ENCODE data around the gene SAMD4B. TPM values are rescaled to one million over a fixed set of nuclear protein-coding genes. Genes with fewer than 3 reads are reported as not detected.

Gene SAMD4B
- total RNA-seq, 2 donors from 2014 or later, result 59.6 to 63.6 TPM

DNA sequence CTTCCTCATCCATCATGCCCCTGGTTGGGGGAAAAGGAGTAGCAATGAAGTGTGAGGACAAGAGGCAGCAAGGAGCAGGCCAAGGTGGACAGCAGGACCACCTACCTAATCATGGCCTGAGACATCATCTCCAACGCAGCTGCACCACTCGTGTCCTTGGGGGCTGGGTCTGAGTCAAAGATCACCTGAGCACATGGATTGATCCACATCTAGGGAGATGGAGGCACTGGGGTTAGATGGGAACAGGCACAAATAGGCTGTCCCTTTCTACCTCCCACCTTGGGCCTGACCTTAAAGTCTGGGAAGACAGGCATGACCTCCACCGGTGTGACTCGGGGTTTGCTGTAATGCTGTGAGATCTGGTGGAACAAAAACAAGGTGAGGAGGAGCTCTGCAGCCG, 46.4 kb downstream of the SAMD4B start:
- H3K27me3 Mint-ChIP-seq (ENCODE audit: low read depth), result no peaks in the 10 kb centered on the region
- no peaks in the 10 kb centered on the region for H3K9me3 Mint-ChIP-seq
- ATAC-seq (replicated peaks in 1 of 2), result no peak
- peak overlapping the region in 1 of 2 donors; percentile 4 for H3K4me3 Mint-ChIP-seq
- no peak for DNase-seq
- peaks cover 40% of the 10 kb centered on the region for H3K4me1 Mint-ChIP-seq (ENCODE audit: low read depth)
- peak overlapping the region; percentile 43 for H3K27ac Mint-ChIP-seq
- H3K36me3 Mint-ChIP-seq (ENCODE audit: insufficient read depth in 2 of 2), result peaks cover 11 to 28% of the 10 kb centered on the region in 2 donors

DNA sequence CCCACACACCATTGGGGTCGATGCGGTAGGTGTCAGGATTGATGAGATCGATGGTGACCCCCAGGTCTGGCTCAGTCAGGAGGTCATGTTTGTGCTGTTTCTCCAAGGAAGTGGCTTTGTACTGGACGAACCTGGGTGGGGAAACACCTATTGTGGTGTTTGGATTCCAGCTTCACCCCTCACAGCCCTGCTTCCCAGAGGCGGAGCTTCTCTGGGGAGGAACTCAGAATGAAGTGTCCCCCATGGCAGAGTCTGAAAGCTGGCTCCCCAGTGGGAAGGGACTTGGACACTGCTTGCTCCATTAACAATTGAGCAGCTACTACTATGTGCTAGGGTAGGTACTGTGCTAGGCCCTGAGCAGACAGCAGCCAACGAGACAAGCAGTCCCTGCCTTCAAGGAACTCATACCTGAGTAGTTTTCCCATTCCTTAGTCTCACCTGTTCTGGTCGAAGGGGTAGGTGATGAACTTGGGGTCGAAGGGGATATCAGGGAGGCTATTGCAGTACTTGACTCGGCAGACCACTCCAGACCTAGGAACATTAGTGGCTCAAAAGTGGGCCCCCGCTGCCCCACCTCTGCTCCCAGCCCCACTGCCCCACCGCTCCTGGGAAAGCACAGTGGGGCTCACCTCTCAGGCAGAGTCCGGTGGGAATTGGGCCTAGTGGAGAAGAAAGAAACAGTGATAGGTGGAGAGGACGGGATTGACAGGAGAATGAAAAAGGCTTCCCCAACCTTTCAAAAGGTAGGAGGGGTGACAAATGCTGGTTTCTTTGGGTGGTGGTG, 47.6 kb downstream of the SAMD4B start:
- Mint-ChIP-seq H3K27me3 (ENCODE audit: low read depth) (no peaks in the 10 kb centered on the region), H3K36me3 (ENCODE audit: insufficient read depth in 2 of 2) (peaks cover 11 to 31% of the 10 kb centered on the region in 2 donors), H3K27ac (peak overlapping the region; percentile 95), H3K9me3 (no peaks in the 10 kb centered on the region), H3K4me3 (peak overlapping the region; percentile 99), H3K4me1 (ENCODE audit: low read depth) (peaks cover 44% of the 10 kb centered on the region)
- ATAC-seq (replicated peaks in 1 of 2) (no peak), DNase-seq (no peak)

GRCh38 chr19:39390451-39390750, 48.2 kb downstream of the SAMD4B start:
- Mint-ChIP-seq H3K27me3 (ENCODE audit: low read depth) (no peaks in the 10 kb centered on the region), H3K27ac (peak overlapping the region; percentile 95), H3K36me3 (ENCODE audit: insufficient read depth in 2 of 2) (peaks cover 11 to 34% of the 10 kb centered on the region in 2 donors), H3K4me3 (peak overlapping the region; percentile 99), H3K4me1 (ENCODE audit: low read depth) (peaks cover 46% of the 10 kb centered on the region), H3K9me3 (no peaks in the 10 kb centered on the region)
- ATAC-seq (replicated peaks in 1 of 2), result no peak
- no peak for DNase-seq

DNA sequence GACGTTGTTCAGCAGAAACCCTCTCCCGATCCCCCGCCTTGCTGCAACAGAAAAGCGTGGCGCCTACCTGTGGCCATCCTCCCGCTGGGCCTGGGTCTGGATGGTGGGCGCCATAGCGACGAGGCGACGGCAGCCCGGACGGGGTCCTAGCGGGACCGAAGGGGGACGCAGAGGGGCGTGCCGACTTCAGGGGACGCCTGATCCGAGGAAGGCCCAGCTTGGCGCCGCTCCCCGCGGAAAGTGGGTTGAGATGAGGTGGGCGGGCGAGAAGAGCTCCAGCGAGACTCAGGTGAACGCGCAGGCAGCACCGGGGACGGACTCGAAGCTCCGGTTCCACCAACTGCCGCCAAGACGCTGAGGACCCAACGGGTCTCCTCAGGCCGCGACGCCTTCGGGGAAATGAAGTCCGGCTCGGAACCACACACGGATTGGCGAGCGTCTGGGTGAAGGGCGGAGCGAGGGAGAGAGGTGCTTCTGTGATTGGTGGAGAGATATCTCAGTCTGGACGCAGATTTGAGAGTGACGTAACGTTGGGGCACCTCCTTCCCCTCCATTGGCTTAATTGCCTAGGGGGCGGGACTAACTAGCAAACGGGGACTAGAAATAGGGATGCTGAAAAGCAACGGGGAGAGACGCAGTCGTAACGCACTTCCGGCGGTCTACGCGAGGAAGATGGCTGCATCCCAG, 48.7 kb downstream of the SAMD4B start, which contains the start of the genes MED29 and PAF1:
TSS of gene MED29 (plus strand) at position 628 of the 687 bp plus-strand sequence. CDS start at position 673, 45 bp downstream.
TSS of gene PAF1 (minus strand) at position 356 of the 687 bp plus-strand sequence. CDS start at position 114, 242 bp downstream.
- ATAC-seq (replicated peaks in 1 of 2), result peak; percentile 94 to 95
- H3K27me3 Mint-ChIP-seq (ENCODE audit: low read depth), result no peaks in the 10 kb centered on the region

GRCh38 chr19:39397360-39398296, 55.4 kb downstream of the SAMD4B start:
- peak; percentile 93 to 97 for DNase-seq
- H3K4me1 Mint-ChIP-seq (ENCODE audit: low read depth), result peaks cover 79% of the 10 kb centered on the region
- H3K27ac Mint-ChIP-seq, result peak overlapping the region; percentile 53
- peak; percentile 42 to 48 for ATAC-seq (replicated peaks in 1 of 2)
- H3K4me3 Mint-ChIP-seq, result peak overlapping the region; percentile 43 to 45
- no peaks in the 10 kb centered on the region for H3K27me3 Mint-ChIP-seq (ENCODE audit: low read depth)
- H3K36me3 Mint-ChIP-seq (ENCODE audit: insufficient read depth in 2 of 2), result peaks cover 0 to 11% of the 10 kb centered on the region in 2 donors
- H3K9me3 Mint-ChIP-seq, result no peaks in the 10 kb centered on the region

More for the DNA sequence above, 48.7 kb downstream of the SAMD4B start, which contains the start of the genes MED29 and PAF1:
- peaks cover 11 to 36% of the 10 kb centered on the region in 2 donors for H3K36me3 Mint-ChIP-seq (ENCODE audit: insufficient read depth in 2 of 2)
- DNase-seq, result peak; percentile 95 to 97
- H3K9me3 Mint-ChIP-seq, result no peaks in the 10 kb centered on the region
- peak within 1 kb of the TSS; percentile 95 for H3K27ac Mint-ChIP-seq
- H3K4me3 Mint-ChIP-seq, result peak within 1 kb of the TSS; percentile 99
- peaks cover 51% of the 10 kb centered on the region for H3K4me1 Mint-ChIP-seq (ENCODE audit: low read depth)

- Mint-ChIP-seq H3K9me3 (no peaks in the 10 kb centered on the region), H3K27me3 (ENCODE audit: low read depth) (no peaks in the 10 kb centered on the region), H3K36me3 (ENCODE audit: insufficient read depth in 2 of 2) (peaks cover 0 to 9% of the 10 kb centered on the region in 2 donors), H3K27ac (peak overlapping the region; percentile 53), H3K4me1 (ENCODE audit: low read depth) (peaks cover 77% of the 10 kb centered on the region), H3K4me3 (peak overlapping the region; percentile 43 to 45)
- ATAC-seq (replicated peaks in 1 of 2) (peak in 1 of 2 donors; percentile 10), DNase-seq (peak; percentile 68 to 73)
These were observed 56.2 kb downstream of the SAMD4B start for GRCh38 chr19:39398297-39398864.

- DNase-seq, result no peak
- Mint-ChIP-seq H3K4me3 (peak overlapping the region; percentile 40), H3K4me1 (ENCODE audit: low read depth) (peaks cover 78% of the 10 kb centered on the region), H3K27me3 (ENCODE audit: low read depth) (no peaks in the 10 kb centered on the region), H3K36me3 (ENCODE audit: insufficient read depth in 2 of 2) (peaks cover 0 to 5% of the 10 kb centered on the region in 2 donors), H3K9me3 (no peaks in the 10 kb centered on the region), H3K27ac (peak overlapping the region; percentile 21)
- no peak for ATAC-seq (replicated peaks in 1 of 2)
These were observed 57.4 kb downstream of the SAMD4B start for GRCh38 chr19:39399668-39400050.

GRCh38 chr19:39400061-39400460, 57.8 kb downstream of the SAMD4B start:
- peaks cover 0 to 5% of the 10 kb centered on the region in 2 donors for H3K36me3 Mint-ChIP-seq (ENCODE audit: insufficient read depth in 2 of 2)
- DNase-seq, result no peak
- no peaks in the 10 kb centered on the region for H3K9me3 Mint-ChIP-seq
- no peak for ATAC-seq (replicated peaks in 1 of 2)
- peak overlapping the region; percentile 40 for H3K4me3 Mint-ChIP-seq
- peaks cover 82% of the 10 kb centered on the region for H3K4me1 Mint-ChIP-seq (ENCODE audit: low read depth)
- H3K27ac Mint-ChIP-seq, result peak overlapping the region; percentile 30
- no peaks in the 10 kb centered on the region for H3K27me3 Mint-ChIP-seq (ENCODE audit: low read depth)

GRCh38 chr19:39401070-39401548, 58.9 kb downstream of the SAMD4B start:
- peak in 1 of 2 donors; percentile 16 for ATAC-seq (replicated peaks in 1 of 2)
- H3K27me3 Mint-ChIP-seq (ENCODE audit: low read depth), result no peaks in the 10 kb centered on the region
- no peak for DNase-seq
- peak overlapping the region; percentile 90 for H3K27ac Mint-ChIP-seq
- H3K36me3 Mint-ChIP-seq (ENCODE audit: insufficient read depth in 2 of 2), result peaks cover under 1% of the 10 kb centered on the region in 2 donors
- H3K4me3 Mint-ChIP-seq, result peak overlapping the region; percentile 43 to 100
- H3K4me1 Mint-ChIP-seq (ENCODE audit: low read depth), result peaks cover 85% of the 10 kb centered on the region
- H3K9me3 Mint-ChIP-seq, result no peaks in the 10 kb centered on the region

- Mint-ChIP-seq H3K9me3 (no peaks in the 10 kb centered on the region), H3K4me1 (ENCODE audit: low read depth) (peaks cover 88% of the 10 kb centered on the region), H3K36me3 (ENCODE audit: insufficient read depth in 2 of 2) (peaks cover 2% of the 10 kb centered on the region in 2 donors), H3K4me3 (peak overlapping the region; percentile 43 to 100), H3K27ac (peak overlapping the region; percentile 90), H3K27me3 (ENCODE audit: low read depth) (no peaks in the 10 kb centered on the region)
- ATAC-seq (replicated peaks in 1 of 2) (peak; percentile 69 to 72), DNase-seq (peak; percentile 86 to 94)
These were observed 59.5 kb downstream of the SAMD4B start for GRCh38 chr19:39401549-39402345.

DNA sequence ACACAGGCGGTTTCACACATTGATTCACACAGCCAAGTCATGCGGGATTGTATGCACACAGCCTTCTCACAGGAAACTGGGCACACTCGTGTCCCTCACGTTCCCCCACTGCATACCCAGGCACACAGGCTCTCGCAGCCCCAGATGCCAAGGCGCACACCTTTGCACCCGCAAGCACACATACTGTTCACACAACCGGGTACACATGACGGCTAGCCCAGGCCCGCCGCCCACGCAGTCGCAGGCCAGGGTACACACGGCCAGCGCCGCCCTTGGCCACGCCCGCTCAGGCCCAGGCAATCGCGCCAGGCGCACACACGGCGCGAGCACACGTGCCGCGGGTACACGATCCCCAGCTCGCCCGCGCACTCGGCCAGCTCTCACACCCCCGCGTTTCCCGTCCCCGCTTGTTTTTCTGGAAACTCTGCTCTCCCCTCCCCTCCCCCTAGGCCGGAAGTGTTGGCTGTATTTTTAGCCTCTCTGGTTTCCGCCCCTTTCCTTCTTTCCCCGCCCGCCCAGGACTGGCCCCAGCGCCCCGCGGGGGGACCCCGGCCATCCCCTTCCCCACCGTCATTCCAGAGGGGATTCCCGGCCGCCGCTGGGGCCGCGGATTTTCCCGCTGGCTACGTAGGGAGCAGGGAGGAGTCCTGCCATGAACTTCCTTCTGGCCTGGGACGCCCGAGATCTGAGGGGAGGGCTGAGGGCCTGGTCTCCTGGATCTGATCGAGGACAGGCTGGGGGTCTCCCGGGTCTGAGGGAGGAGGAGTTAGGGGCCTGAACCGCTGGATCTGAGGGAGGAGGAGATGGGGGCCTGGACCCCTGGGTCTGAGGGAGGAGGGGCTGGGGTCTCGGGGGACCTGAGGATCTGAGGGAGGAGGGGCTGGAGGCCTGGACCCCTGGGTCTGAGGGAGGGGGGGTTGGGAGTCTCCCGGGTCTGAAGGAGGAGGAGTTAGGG, 60.4 kb downstream of the SAMD4B start:
- DNase-seq (peak; percentile 89), ATAC-seq (replicated peaks in 1 of 2) (peak; percentile 5 to 12)
- H3K4me1 Mint-ChIP-seq (ENCODE audit: low read depth), result peaks cover 79% of the 10 kb centered on the region
- H3K27me3 Mint-ChIP-seq (ENCODE audit: low read depth), result no peaks in the 10 kb centered on the region
- peak overlapping the region; percentile 90 for H3K27ac Mint-ChIP-seq
- peaks cover 2 to 7% of the 10 kb centered on the region in 2 donors for H3K36me3 Mint-ChIP-seq (ENCODE audit: insufficient read depth in 2 of 2)
- peak overlapping the region; percentile 43 to 100 for H3K4me3 Mint-ChIP-seq
- no peaks in the 10 kb centered on the region for H3K9me3 Mint-ChIP-seq

All from activated T-cell treated with anti-CD3 and anti-CD28 coated beads, Interleukin-2, amount 50 U/mL, for 72 hours (primary cell).